GM10847 (cell line): ENCODE data around the gene TMEM163.

ENCODE experiments used
- POLR2A ChIP-seq: IDR thresholded peaks from 2 replicates; pipeline ENCODE4 v1.6.1; 2011; ENCODE audit not compliant: insufficient read length; ENCODE audit errors: extremely low read depth

Gene TMEM163

DNA sequence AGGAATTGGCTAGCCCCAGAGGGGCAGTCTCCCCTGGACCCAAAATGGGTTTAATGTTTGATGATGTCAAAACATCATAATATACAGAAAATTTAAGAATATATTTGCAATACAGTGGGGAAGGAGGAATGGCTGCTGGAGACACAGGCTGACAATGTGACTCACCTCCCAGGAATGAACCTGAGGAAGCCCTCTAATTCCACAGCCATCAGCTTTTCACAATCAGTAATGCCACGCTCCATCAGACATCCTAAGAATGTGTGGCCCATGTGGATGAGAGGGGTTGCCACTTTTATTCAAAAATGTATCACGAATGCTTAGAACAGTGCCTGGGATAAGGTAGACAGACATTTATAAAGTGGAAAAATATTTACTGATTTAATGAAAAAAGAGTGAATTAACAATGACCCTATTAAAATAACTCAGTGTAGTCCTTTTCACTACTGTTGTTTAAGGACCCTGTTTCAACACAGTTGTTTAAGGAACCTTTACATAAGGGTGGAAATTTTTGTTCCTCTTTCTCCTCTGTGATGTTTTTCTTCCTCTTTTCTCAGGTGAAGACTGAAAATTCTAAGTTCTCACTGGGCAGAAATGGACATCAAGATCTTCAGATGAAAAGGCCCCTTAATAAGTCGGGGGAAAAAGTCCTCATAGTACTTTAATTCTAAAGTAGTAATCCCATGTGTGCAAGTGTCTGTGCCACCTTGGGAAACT lies 17.5 kb upstream of the TMEM163 start:
- no peak for TF ChIP-seq POLR2A

DNA sequence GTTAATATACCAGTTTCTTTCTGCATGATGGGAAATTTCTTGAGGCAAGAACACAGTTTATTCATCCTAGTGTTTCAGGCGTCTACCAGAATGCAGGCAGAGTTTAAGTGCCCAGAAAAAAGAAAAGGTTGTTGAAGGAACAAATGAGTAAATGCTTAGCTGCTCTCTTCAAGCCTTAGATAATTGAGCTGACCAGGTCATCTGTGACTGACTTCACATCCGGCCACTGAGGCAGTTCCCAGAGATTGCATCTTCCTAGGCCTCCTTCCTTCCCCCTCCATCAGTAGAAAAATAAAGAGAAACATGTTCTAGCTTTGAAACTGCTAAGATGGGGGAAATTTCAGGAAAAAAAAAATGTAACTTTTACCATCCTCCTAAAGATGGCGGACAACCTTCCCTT lies 9.4 kb upstream of the TMEM163 start:
- TF ChIP-seq POLR2A: no peak

DNA sequence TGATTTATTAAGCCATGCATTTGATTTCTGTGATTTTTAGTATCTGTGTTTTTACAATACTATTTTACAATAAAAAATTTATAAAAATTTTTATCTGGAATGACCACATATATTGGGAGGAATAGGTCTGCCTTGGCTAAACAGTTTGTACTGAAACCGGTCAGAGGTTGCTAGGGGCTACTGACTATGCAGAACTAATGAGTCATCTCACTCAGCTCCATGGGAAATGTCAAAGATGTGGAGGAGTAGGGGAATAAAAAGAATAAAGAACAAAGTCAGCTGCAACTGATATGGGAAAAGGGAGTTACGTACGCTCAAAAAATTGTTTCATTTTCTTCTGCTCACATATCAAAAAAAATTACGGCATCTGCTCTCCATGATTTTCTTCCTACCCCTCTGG lies 8.6 kb upstream of the TMEM163 start:
- no peak for TF ChIP-seq POLR2A

- no peak for TF ChIP-seq POLR2A
Observed at GRCh38 chr2:134726645-134727044, 7.8 kb upstream of the TMEM163 start.

- no peak for TF ChIP-seq POLR2A
Observed at GRCh38 chr2:134725876-134726275, 7.1 kb upstream of the TMEM163 start.

DNA sequence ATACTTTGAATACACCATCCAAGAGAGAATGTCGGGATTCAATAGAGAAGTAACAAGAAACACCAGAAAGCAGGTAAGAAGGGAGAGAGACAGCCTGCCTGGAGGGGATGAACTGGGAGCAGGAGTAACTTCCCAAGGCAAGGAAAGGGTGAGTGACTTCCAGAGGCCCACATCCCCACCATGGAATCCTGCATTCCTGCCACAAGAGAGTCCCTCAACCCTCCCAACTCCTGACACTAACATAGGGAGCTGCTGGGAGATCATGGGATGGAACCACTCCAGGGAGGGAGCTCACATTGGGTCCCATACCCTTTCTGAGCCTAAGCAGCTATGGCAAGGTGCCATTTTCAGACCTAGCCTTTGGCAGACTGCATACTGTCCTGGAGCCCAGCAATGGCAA lies 5.5 kb upstream of the TMEM163 start:
- no peak for TF ChIP-seq POLR2A

DNA sequence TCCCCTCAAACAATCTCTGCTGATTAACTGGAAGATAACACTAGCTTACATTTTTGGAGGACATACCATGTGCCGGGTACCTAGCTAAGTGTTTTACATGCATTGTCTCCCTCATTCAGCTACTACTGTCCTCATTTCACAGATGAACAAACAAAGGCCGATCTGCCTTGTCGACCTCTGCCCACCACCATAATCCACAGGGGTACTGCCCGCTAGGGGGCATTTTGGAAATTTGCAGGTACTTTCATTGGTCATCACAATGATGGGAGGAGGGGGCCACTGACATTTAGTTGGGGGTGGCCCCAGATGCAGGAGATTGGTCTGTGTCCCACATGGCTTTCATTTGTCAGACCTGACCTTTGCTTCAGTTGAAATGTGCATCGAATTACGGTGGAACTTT lies 3.9 kb upstream of the TMEM163 start:
- no peak for TF ChIP-seq POLR2A

DNA sequence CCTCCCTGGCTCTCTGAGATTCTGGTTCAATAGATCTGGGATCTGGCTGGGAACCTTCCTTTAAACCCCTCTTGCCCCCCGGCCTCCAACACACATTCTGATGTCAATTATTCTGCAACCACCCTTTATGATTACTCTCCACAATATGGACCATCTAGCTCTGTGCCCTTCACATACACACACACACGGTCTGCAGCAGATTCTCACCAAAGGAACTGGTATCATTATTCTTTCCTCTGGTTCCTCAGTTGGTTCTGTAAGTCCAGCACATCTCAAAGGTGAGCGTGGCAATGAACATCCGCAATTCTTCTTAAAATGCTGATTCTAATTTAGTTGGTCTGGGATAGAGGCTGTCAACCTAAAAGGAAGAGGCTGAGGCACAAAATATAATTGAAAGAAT lies 2.8 kb upstream of the TMEM163 start:
- no peak for TF ChIP-seq POLR2A

GRCh38 chr2:134718023-134718816 lies 580 bp downstream of the TMEM163 start:
- no peak for TF ChIP-seq POLR2A

- no peak for TF ChIP-seq POLR2A
Observed at GRCh38 chr2:134717286-134718022, 1.3 kb downstream of the TMEM163 start.

GRCh38 chr2:134716721-134717243 lies 2.0 kb downstream of the TMEM163 start:
- TF ChIP-seq POLR2A: no peak

DNA sequence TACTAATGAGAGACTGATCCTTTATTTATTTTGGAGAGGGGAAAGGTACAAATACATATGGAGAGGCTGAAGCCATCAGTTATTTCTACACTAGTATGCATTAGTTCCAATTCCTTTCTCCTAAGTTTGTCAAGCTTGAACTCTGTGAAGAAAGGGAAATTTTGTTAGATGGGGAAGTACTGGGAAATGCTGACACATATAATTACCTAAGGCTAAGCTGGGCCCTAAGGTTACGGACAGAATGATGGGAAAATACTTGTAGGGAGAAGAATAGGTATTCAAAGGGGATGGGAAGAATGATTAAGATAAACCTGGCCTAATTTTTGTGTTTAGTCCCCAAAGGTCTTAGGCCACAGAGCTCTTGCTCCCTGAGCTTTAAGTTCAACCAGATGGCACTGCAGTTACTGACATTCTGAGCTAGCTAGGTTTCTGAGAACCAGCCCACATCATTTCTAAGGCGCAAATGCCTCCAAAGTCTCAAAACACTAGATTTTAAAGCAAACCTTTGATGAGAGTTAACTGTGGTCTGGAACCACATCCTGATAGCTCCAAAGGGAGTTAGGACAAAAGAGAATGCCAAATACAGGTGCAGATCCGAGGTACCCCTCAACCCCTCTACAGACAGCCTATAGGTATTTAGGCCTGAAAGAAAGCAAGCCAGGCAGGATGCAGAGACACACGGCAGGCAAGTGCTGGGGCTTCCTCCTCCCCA lies 2.7 kb downstream of the TMEM163 start:
- TF ChIP-seq POLR2A: no peak

- TF ChIP-seq POLR2A: no peak
Observed at GRCh38 chr2:134714228-134714627, 4.6 kb downstream of the TMEM163 start.

- TF ChIP-seq POLR2A: no peak
Observed at GRCh38 chr2:134713606-134714005, 5.2 kb downstream of the TMEM163 start.

GRCh38 chr2:134713176-134713575 lies 5.6 kb downstream of the TMEM163 start:
- no peak for TF ChIP-seq POLR2A
